ENCODE measurements around the gene TMEM47.

Gene TMEM47

GRCh38 chrX:34656842-34657725 is at the start of gene TMEM47:
TSS of gene TMEM47 (minus strand) at chrX:34657285. CDS start at chrX:34657029, 256 bp downstream.
- Histone ChIP-seq H4K20me1 (ENCODE audit: insufficient read depth, low read length) (no peaks in the 10 kb centered on the region), H3K9me2 (replicated peaks; ENCODE audit: insufficient read depth, low read length) (no peaks in the 10 kb centered on the region), H3K9me3 (replicated peaks; ENCODE audit: insufficient read depth, low read length) (no peaks in the 10 kb centered on the region), H3F3A (ENCODE audit: insufficient read depth, low read length) (no peaks in the 10 kb centered on the region), H3K4me1 (ENCODE audit: low read length) (no peaks in the 10 kb centered on the region), H3K36me3 (replicated peaks; ENCODE audit: insufficient read depth, low read length) (no peaks in the 10 kb centered on the region), H3K4me3 (ENCODE audit: low read length) (no peak within 1 kb of the TSS), H2AFZ (ENCODE audit: low read length) (no peak within 1 kb of the TSS), H3K27ac (ENCODE audit: low read length) (no peak within 1 kb of the TSS), H3K4me2 (ENCODE audit: low read depth, low read length) (no peak within 1 kb of the TSS), H3K79me2 (ENCODE audit: low read length) (no peaks in the 10 kb centered on the region), H3K9ac (ENCODE audit: low read length) (no peak within 1 kb of the TSS), H3K27me3 (replicated peaks; ENCODE audit: insufficient read depth, low read length) (no peaks in the 10 kb centered on the region)
- no peak for TF ChIP-seq CTCF (IDR thresholded peaks at IDR 0.05; ENCODE audit: low read length)
- TF ChIP-seq EZH2phosphoT487 (IDR thresholded peaks at IDR 0.05; ENCODE audit: low read length), result no peak
- no peak for TF ChIP-seq EZH2 (optimal IDR thresholded peaks at IDR 0.05; ENCODE audit: low read depth, low read length)
- DNase-seq, result no peak

GRCh38 chrX:34687095-34687494 is 30.0 kb upstream of the TMEM47 start:
- TF ChIP-seq CTCF (IDR thresholded peaks at IDR 0.05; ENCODE audit: low read length) (no peak), EZH2phosphoT487 (IDR thresholded peaks at IDR 0.05; ENCODE audit: low read length) (no peak), EZH2 (optimal IDR thresholded peaks at IDR 0.05; ENCODE audit: low read depth, low read length) (no peak)
- Histone ChIP-seq H4K20me1 (ENCODE audit: insufficient read depth, low read length) (no peaks in the 10 kb centered on the region), H3K27me3 (replicated peaks; ENCODE audit: insufficient read depth, low read length) (no peaks in the 10 kb centered on the region), H3K4me3 (ENCODE audit: low read length) (no peak overlapping the region), H3K36me3 (replicated peaks; ENCODE audit: insufficient read depth, low read length) (no peaks in the 10 kb centered on the region), H3K4me2 (ENCODE audit: low read depth, low read length) (no peak overlapping the region), H3K9me3 (replicated peaks; ENCODE audit: insufficient read depth, low read length) (no peaks in the 10 kb centered on the region), H3K4me1 (ENCODE audit: low read length) (no peaks in the 10 kb centered on the region), H3F3A (ENCODE audit: insufficient read depth, low read length) (no peaks in the 10 kb centered on the region), H3K27ac (ENCODE audit: low read length) (no peak overlapping the region), H3K9ac (ENCODE audit: low read length) (no peak overlapping the region), H2AFZ (ENCODE audit: low read length) (no peak overlapping the region), H3K9me2 (replicated peaks; ENCODE audit: insufficient read depth, low read length) (no peaks in the 10 kb centered on the region), H3K79me2 (ENCODE audit: low read length) (no peaks in the 10 kb centered on the region)
- DNase-seq, result no peak

GRCh38 chrX:34659575-34659974 is 2.5 kb upstream of the TMEM47 start:
- no peak overlapping the region for H2AFZ ChIP-seq (ENCODE audit: low read length)
- H3K9me2 ChIP-seq (replicated peaks; ENCODE audit: insufficient read depth, low read length), result no peaks in the 10 kb centered on the region
- H3K4me2 ChIP-seq (ENCODE audit: low read depth, low read length), result no peak overlapping the region
- no peaks in the 10 kb centered on the region for H3K36me3 ChIP-seq (replicated peaks; ENCODE audit: insufficient read depth, low read length)
- H3K9me3 ChIP-seq (replicated peaks; ENCODE audit: insufficient read depth, low read length), result no peaks in the 10 kb centered on the region
- H3K9ac ChIP-seq (ENCODE audit: low read length), result no peak overlapping the region
- H3K4me1 ChIP-seq (ENCODE audit: low read length), result no peaks in the 10 kb centered on the region
- no peaks in the 10 kb centered on the region for H3K27me3 ChIP-seq (replicated peaks; ENCODE audit: insufficient read depth, low read length)
- H3F3A ChIP-seq (ENCODE audit: insufficient read depth, low read length), result no peaks in the 10 kb centered on the region
- H3K79me2 ChIP-seq (ENCODE audit: low read length), result no peaks in the 10 kb centered on the region
- no peak overlapping the region for H3K27ac ChIP-seq (ENCODE audit: low read length)
- no peaks in the 10 kb centered on the region for H4K20me1 ChIP-seq (ENCODE audit: insufficient read depth, low read length)
- no peak overlapping the region for H3K4me3 ChIP-seq (ENCODE audit: low read length)
- no peak for TF ChIP-seq CTCF (IDR thresholded peaks at IDR 0.05; ENCODE audit: low read length)
- no peak for TF ChIP-seq EZH2phosphoT487 (IDR thresholded peaks at IDR 0.05; ENCODE audit: low read length)
- TF ChIP-seq EZH2 (optimal IDR thresholded peaks at IDR 0.05; ENCODE audit: low read depth, low read length), result no peak
- no peak for DNase-seq

Data from MM.1S (cell line).